Measurements from ENCODE around the gene FBLN1.

Gene FBLN1

DNA sequence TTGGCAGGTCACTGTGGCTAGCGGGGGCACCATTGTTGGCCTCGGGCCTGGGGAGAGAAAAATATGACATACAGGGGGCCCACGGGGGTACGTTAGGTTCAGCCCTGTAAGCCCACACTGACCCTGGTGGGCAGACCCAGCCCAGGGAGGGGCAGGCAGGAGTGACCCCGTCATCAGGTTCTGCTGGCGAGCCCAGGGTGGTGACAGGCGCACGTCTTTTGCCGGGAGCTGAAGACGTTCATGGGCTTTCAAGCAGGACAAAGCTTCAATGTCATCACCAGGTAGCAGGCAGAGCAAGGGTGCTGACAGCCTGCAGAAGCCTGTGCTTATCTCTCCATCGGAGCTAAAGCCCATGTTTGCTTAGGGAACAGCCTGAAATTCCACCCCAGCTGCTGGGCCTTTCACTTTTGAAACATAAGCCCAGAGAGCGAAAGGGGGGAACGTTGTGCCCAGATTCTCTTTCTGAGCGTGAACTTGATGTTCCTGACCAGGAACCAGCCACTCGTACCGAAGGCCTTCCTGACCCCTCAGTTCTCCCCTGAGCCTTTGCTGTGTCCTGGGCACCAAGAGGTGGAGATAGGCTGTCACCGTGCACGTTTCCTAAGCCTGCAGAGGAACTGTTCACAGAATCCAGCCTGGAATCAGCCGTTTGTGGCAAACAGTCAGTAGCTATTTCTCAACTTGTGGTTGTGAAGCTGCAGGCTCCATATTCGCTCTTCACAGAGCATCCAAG lies 94.9 kb downstream of the FBLN1 start:
- Histone ChIP-seq H3K4me3 (ENCODE audit: insufficient read depth, low read length, poor library complexity, severe bottlenecking) (no peak overlapping the region), H3K27ac (ENCODE audit: low read depth, low read length) (no peak overlapping the region), H3K9ac (ENCODE audit: low read length) (no peak overlapping the region), H3K36me3 (ENCODE audit: low read length) (no peaks in the 10 kb centered on the region), H4K20me1 (ENCODE audit: low read depth, low read length) (no peaks in the 10 kb centered on the region), H3K4me2 (ENCODE audit: low read depth, low read length, poor library complexity, severe bottlenecking) (no peak overlapping the region), H2AFZ (ENCODE audit: low read depth, low read length, severe bottlenecking) (no peak overlapping the region), H3K27me3 (ENCODE audit: low read length) (no peaks in the 10 kb centered on the region), H3F3A (ENCODE audit: insufficient read depth) (no peaks in the 10 kb centered on the region), H3K9me2 (replicated peaks; ENCODE audit: insufficient read depth, low read length) (no peaks in the 10 kb centered on the region), H3K79me2 (ENCODE audit: insufficient read depth, low read length) (no peaks in the 10 kb centered on the region), H3K9me3 (ENCODE audit: insufficient read depth, low read length) (no peaks in the 10 kb centered on the region)
- TF ChIP-seq, protein P1, sequence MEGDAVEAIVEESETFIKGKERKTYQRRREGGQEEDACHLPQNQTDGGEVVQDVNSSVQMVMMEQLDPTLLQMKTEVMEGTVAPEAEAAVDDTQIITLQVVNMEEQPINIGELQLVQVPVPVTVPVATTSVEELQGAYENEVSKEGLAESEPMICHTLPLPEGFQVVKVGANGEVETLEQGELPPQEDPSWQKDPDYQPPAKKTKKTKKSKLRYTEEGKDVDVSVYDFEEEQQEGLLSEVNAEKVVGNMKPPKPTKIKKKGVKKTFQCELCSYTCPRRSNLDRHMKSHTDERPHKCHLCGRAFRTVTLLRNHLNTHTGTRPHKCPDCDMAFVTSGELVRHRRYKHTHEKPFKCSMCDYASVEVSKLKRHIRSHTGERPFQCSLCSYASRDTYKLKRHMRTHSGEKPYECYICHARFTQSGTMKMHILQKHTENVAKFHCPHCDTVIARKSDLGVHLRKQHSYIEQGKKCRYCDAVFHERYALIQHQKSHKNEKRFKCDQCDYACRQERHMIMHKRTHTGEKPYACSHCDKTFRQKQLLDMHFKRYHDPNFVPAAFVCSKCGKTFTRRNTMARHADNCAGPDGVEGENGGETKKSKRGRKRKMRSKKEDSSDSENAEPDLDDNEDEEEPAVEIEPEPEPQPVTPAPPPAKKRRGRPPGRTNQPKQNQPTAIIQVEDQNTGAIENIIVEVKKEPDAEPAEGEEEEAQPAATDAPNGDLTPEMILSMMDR (IDR thresholded peaks at IDR 0.05; ENCODE audit: insufficient read depth, low read length, poor library complexity, severe bottlenecking), result no peak

DNA sequence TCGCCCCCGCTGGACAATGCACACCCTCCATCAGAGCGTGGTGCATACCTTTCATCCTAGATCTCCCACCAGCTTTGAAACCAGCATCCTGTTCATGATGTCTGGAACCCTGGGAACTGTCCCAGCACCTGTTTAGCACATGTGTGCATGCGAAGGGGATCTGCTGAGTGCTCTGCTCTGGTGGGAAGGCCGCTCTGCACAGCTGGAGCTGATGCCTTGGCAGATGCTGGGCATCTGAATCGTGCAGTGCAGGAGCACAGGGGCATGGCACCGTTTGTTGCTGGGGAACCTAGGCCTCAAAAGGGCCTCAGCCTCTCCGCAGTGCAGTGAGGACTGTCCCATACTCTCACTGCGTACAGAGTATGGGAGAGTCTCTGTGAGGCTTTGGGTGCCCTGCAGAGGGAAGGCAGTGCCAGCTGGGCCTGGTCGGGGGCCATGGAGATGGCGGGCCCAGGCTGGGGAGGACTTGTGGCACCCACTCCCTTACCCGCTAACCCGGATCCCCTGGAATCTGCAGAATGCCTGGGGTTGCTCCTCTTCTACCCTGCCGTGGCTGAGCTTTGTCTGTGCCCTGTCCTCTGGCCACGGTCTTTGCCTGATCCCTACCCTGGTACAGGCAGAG lies 96.0 kb downstream of the FBLN1 start:
- Histone ChIP-seq H3F3A (ENCODE audit: insufficient read depth) (no peaks in the 10 kb centered on the region), H3K4me2 (ENCODE audit: low read depth, low read length, poor library complexity, severe bottlenecking) (no peak overlapping the region), H3K36me3 (ENCODE audit: low read length) (no peaks in the 10 kb centered on the region), H3K9me3 (ENCODE audit: insufficient read depth, low read length) (no peaks in the 10 kb centered on the region), H3K27me3 (ENCODE audit: low read length) (no peaks in the 10 kb centered on the region), H4K20me1 (ENCODE audit: low read depth, low read length) (no peaks in the 10 kb centered on the region), H3K4me3 (ENCODE audit: insufficient read depth, low read length, poor library complexity, severe bottlenecking) (no peak overlapping the region), H3K9ac (ENCODE audit: low read length) (no peak overlapping the region), H3K79me2 (ENCODE audit: insufficient read depth, low read length) (no peaks in the 10 kb centered on the region), H3K9me2 (replicated peaks; ENCODE audit: insufficient read depth, low read length) (no peaks in the 10 kb centered on the region), H3K27ac (ENCODE audit: low read depth, low read length) (no peak overlapping the region), H2AFZ (ENCODE audit: low read depth, low read length, severe bottlenecking) (no peak overlapping the region)
- TF ChIP-seq EZH2phosphoT487 (conservative IDR thresholded peaks at IDR 0.05; ENCODE audit: low read length), result no peak

DNA sequence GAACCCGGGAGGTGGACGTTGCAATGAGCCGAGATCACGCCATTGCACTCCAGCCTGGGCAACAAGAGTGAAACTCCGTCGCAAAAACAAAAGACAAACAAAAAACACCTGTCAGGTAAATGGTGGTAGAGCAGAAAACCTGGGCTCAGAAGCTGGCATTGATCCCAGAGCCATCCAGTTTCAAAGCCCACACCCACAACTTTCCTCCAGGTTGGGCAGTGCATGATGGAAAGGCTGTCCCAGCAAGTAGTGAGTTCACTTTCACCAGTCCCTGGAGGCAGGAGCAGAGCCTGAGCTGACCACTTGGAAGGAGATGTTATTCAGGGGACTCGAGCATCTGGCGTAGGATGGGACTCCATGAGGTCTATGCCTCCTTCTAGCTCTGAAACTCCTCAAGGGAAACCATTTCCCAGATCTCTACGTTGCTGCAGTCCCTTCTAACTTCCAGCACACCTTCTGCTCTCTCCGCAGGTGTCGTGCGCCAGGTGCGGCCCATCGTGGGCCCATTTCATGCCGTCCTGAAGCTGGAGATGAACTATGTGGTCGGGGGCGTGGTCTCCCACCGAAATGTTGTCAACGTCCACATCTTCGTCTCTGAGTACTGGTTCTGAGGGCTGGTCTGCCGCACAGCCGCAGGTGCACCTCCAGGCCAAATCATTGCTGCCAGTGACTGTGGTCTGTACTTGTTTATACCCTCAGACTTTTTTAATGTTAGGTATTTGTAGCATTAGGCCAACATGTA lies 97.3 kb downstream of the FBLN1 start:
- TF ChIP-seq, protein P1 (IDR thresholded peaks at IDR 0.05; ENCODE audit: insufficient read depth, low read length, poor library complexity, severe bottlenecking), result no peak
- H3K9me3 ChIP-seq (ENCODE audit: insufficient read depth, low read length), result no peaks in the 10 kb centered on the region
- no peaks in the 10 kb centered on the region for H3K79me2 ChIP-seq (ENCODE audit: insufficient read depth, low read length)
- no peaks in the 10 kb centered on the region for H4K20me1 ChIP-seq (ENCODE audit: low read depth, low read length)
- H2AFZ ChIP-seq (ENCODE audit: low read depth, low read length, severe bottlenecking), result no peak overlapping the region
- H3K27ac ChIP-seq (ENCODE audit: low read depth, low read length), result no peak overlapping the region
- no peak overlapping the region for H3K4me3 ChIP-seq (ENCODE audit: insufficient read depth, low read length, poor library complexity, severe bottlenecking)
- no peak overlapping the region for H3K4me2 ChIP-seq (ENCODE audit: low read depth, low read length, poor library complexity, severe bottlenecking)
- H3K36me3 ChIP-seq (ENCODE audit: low read length), result no peaks in the 10 kb centered on the region
- H3K9ac ChIP-seq (ENCODE audit: low read length), result no peak overlapping the region
- no peaks in the 10 kb centered on the region for H3K27me3 ChIP-seq (ENCODE audit: low read length)
- H3F3A ChIP-seq (ENCODE audit: insufficient read depth), result no peaks in the 10 kb centered on the region
- no peaks in the 10 kb centered on the region for H3K9me2 ChIP-seq (replicated peaks; ENCODE audit: insufficient read depth, low read length)
